HepG2 (cell line): ENCODE measurements around the gene MORC4. TPM values are rescaled to one million over a fixed set of nuclear protein-coding genes. Genes with fewer than 3 reads are reported as not detected.

Experiments used
- ATAC-seq: fragments of 200-7000 bp; cut with Tn5 transposase; 3 replicates; pipeline ENCODE4 v1.9.1; 2020; ENCODE audit warnings: mild to moderate bottlenecking, moderate library complexity
- BruUV-seq: library from RNA; stranded (reverse); fragments of 400-500 nt; replicated peaks from 2 replicates; lab custom pipeline; 2021; lab: Mats Ljungman, UMichigan
- CTCF ChIA-PET: fragments of 300-600 bp; formaldehyde crosslinking; extraction: SDS; loops from one replicate; lab custom pipeline; 2021; ENCODE audit warnings: low total read pairs, inconsistent platforms, low intra/inter-chr PET ratio; lab: Yijun Ruan, JAX
- POLR2A ChIA-PET: fragments of 350-600 bp; sonication (Branson Sonifier 250); formaldehyde crosslinking; loops from one replicate; lab custom pipeline; 2020; ENCODE audit warnings: antibody characterized with exemption, inconsistent platforms; lab: Yijun Ruan, JAX
- DNase-seq: peaks from one replicate; pipeline ENCODE4 v3.0.0-alpha.2; 2015; ENCODE audit warnings: low spot score
- FAIRE-seq: peaks from 3 replicates; lab custom pipeline; 2011; peaks lifted over from hg19 to GRCh38; lab: Jason Lieb, UNC
- H2AFZ ChIP-seq: one replicate; pipeline ENCODE4 v1.6.1; 2011; ENCODE audit warnings: low read length, inconsistent platforms
- H3K27ac ChIP-seq: fragments of 300-600 bp; 3 replicates; pipeline ENCODE4 v1.8.0; 2011; ENCODE audit warnings: mixed run types, mild to moderate bottlenecking, mixed read lengths, low read length, inconsistent platforms; ENCODE audit not compliant: insufficient read depth; ENCODE audit errors: extremely low read length
- H3K27me3 ChIP-seq, 2 experiments: fragments of 200-600 bp in 1 of 2; 2 replicates in 1 of 2; 3 replicates in 1 of 2; pipeline versions ENCODE4 v1.6.0 to v1.8.0; 2011; ENCODE audit warnings: low read length in 2 of 2, mild to moderate bottlenecking in 2 of 2, moderate library complexity in 2 of 2, inconsistent platforms in 1 of 2; ENCODE audit not compliant: insufficient read depth in 2 of 2, control insufficient read depth in 1 of 2
- H3K36me3 ChIP-seq, 2 experiments: fragments of 200-600 bp in 1 of 2; replicated peaks in 1 of 2; 2 replicates in 1 of 2; 3 replicates in 1 of 2; pipeline versions ENCODE4 v1.5.1 to v1.8.0; 2011; ENCODE audit warnings: low read length in 2 of 2, inconsistent platforms in 1 of 2; ENCODE audit not compliant: insufficient read depth in 2 of 2, control insufficient read depth in 1 of 2
- H3K4me1 ChIP-seq: 2 replicates; pipeline ENCODE4 v1.5.1; 2012; ENCODE audit warnings: low read length, inconsistent platforms; ENCODE audit not compliant: insufficient read depth
- H3K4me2 ChIP-seq: 2 replicates; pipeline ENCODE4 v1.6.0; 2011; ENCODE audit warnings: low read depth, low read length, inconsistent platforms
- H3K4me3 ChIP-seq, 3 experiments: fragments of 200-600 bp in 1 of 3; sonication (generic), shearing (Covaris generic) in 1 of 3; replicated peaks in 1 of 3; 2 replicates each; pipeline ENCODE4 v1.5.1; 2011 to 2016; ENCODE audit warnings: low read length in 3 of 3, inconsistent platforms in 2 of 3, low read depth in 2 of 3, mild to moderate bottlenecking in 2 of 3, control low read depth in 1 of 3, mixed read lengths in 1 of 3; ENCODE audit not compliant: insufficient read depth in 1 of 3
- H3K79me2 ChIP-seq: one replicate; pipeline ENCODE4 v1.6.1; 2011; ENCODE audit warnings: low read length, inconsistent platforms; ENCODE audit not compliant: insufficient read depth
- H3K9ac ChIP-seq: 2 replicates; pipeline ENCODE4 v1.6.0; 2011; ENCODE audit warnings: mild to moderate bottlenecking, low read depth, low read length, inconsistent platforms; ENCODE audit not compliant: insufficient read depth
- H3K9me3 ChIP-seq: 2 replicates; pipeline ENCODE4 v1.5.1; 2012; ENCODE audit warnings: mild to moderate bottlenecking, low read length
- H4K20me1 ChIP-seq: 2 replicates; pipeline ENCODE4 v1.6.0; 2011; ENCODE audit warnings: inconsistent platforms, mild to moderate bottlenecking, low read length, moderate library complexity; ENCODE audit not compliant: insufficient read depth
- HMGXB3 ChIP-seq: sonication (generic); formaldehyde crosslinking; IDR thresholded peaks from 2 replicates; pipeline ENCODE4 v1.4.0; 2020; ENCODE audit warnings: missing genetic modification reagents, borderline replicate concordance
- MAX ChIP-seq: IDR thresholded peaks from 2 replicates; pipeline ENCODE4 v1.6.1; 2012; ENCODE audit warnings: inconsistent platforms
- MEIS1 ChIP-seq: sonication (generic); formaldehyde crosslinking; IDR thresholded peaks from 2 replicates; pipeline ENCODE4 v1.9.0; 2021; ENCODE audit warnings: mild to moderate bottlenecking, missing genetic modification reagents, moderate library complexity, borderline replicate concordance
- MXD4 ChIP-seq: IDR thresholded peaks from 2 replicates; pipeline ENCODE4 v1.6.1; 2016; ENCODE audit warnings: mild to moderate bottlenecking, missing biosample characterization, missing genetic modification reagents
- NBN ChIP-seq: fragments of 450-650 bp; conservative IDR thresholded peaks from 2 replicates; pipeline ENCODE4 v1.6.1; 2017
- NONO ChIP-seq, 2 experiments: fragments of 450-650 bp in 1 of 2; sonication (generic) in 1 of 2; formaldehyde crosslinking in 1 of 2; IDR thresholded peaks in 1 of 2; conservative IDR thresholded peaks in 1 of 2; 2 replicates each; pipeline versions ENCODE4 v1.6.1 to v1.8.0; 2017 to 2022; ENCODE audit warnings: mild to moderate bottlenecking in 1 of 2, missing genetic modification reagents in 1 of 2, moderate library complexity in 1 of 2
- REXO4 ChIP-seq: sonication (generic); formaldehyde crosslinking; IDR thresholded peaks from 2 replicates; pipeline ENCODE4 v1.8.0; 2022; ENCODE audit warnings: missing genetic modification reagents, mild to moderate bottlenecking, borderline replicate concordance
- SAP130 ChIP-seq: IDR thresholded peaks from 2 replicates; pipeline ENCODE4 v1.6.1; 2016; ENCODE audit warnings: low read depth
- SNRNP70 ChIP-seq: fragments of 200-400 bp; formaldehyde crosslinking; IDR thresholded peaks from 2 replicates; pipeline ENCODE4 v1.6.1; 2017; ENCODE audit warnings: mild to moderate bottlenecking, low read depth, low read length, moderate library complexity
- TCF7L2 ChIP-seq: IDR thresholded peaks from 2 replicates; pipeline ENCODE4 v1.6.1; 2011; ENCODE audit warnings: mild to moderate bottlenecking, low read depth, low read length, moderate library complexity
- ZKSCAN1 ChIP-seq: fragments of 150-350 bp; IDR thresholded peaks from 2 replicates; pipeline ENCODE4 v1.6.1; 2014; ENCODE audit warnings: low read length
- ZNF224 ChIP-seq: sonication (generic); formaldehyde crosslinking; IDR thresholded peaks from 2 replicates; pipeline ENCODE4 v1.5.0; 2020; ENCODE audit warnings: mild to moderate bottlenecking, missing genetic modification reagents
- ZNF235 ChIP-seq: sonication (generic); formaldehyde crosslinking; IDR thresholded peaks from 2 replicates; pipeline ENCODE4 v1.8.1; 2023; ENCODE audit warnings: mild to moderate bottlenecking, missing genetic modification reagents, borderline replicate concordance
- ZNF646 ChIP-seq: sonication (generic); formaldehyde crosslinking; IDR thresholded peaks from 2 replicates; pipeline ENCODE4 v1.9.0; 2021; ENCODE audit warnings: mild to moderate bottlenecking, missing genetic modification reagents
- ZNF670 ChIP-seq: sonication (generic); formaldehyde crosslinking; IDR thresholded peaks from 2 replicates; pipeline ENCODE4 v1.8.0; 2022; ENCODE audit warnings: mild to moderate bottlenecking, missing genetic modification reagents, borderline replicate concordance
- WGBS: methylation state at CpG from one replicate; pipeline ENCODE4 v1.1.6; 2017; ENCODE audit warnings: low lambda C conversion rate; 5-methylcytosine and 5-hydroxymethylcytosine counted together
- in situ Hi-C: cut with HindIII; loops from 2 replicates; pipeline ENCODE4 v1.10.0; 2017; ENCODE audit warnings: low pct_unique_long_range_greater_than_20kb; ENCODE audit not compliant: extremely low pct_ligation_motif_present
- intact Hi-C: fragments of 100-400 bp; cut with micrococcal nuclease; formaldehyde crosslinking; loops from one replicate; pipeline ENCODE4 v1.10.0; 2022; ENCODE audit not compliant: unreplicated experiment
- polyA plus RNA-seq, 8 experiments: library from polyadenylated mRNA; depleted of rRNA in 3 of 8; stranded (reverse) in 7 of 8; unstranded in 1 of 8; fragments of >200 nt; fragmentation: Illumina TruSeq in 4 of 8; extraction: Trizol in 4 of 8; gene quantifications; 2 replicates each; pipeline versions ENCODE4 v1.2.1 to v1.2.3, GENCODE V29; 2011 to 2016; ENCODE audit warnings: low read depth in 4 of 8, missing spikeins in 1 of 8, mixed read lengths in 1 of 8; ENCODE audit not compliant: insufficient read depth in 1 of 8
- total RNA-seq, 5 experiments: library from RNA; depleted of rRNA; stranded (reverse); fragments of >200 nt; fragmentation: Illumina TruSeq; extraction: Trizol; gene quantifications; 2 replicates each; pipeline ENCODE4 v1.2.3, GENCODE V29; 2016; ENCODE audit warnings: low read depth in 1 of 5

MORC4 gene
- total and polyA plus RNA-seq, 2 of the 13 experiments (the other 11 are each of a cell fraction or from before 2014, with no cell fraction given) = 7.3 to 17.6 TPM

GRCh38 chrX:106952538-106952937 lies 47.5 kb downstream of the MORC4 start:
- FAIRE-seq = no peak
- H3K27me3 ChIP-seq = no peaks in the 10 kb centered on the region
- H2AFZ ChIP-seq = no peak overlapping the region
- in situ Hi-C loops (no loop called here), intact Hi-C loops (no loop called here)
- ChIA-PET POLR2A (no interaction called here), CTCF (interaction anchor here (1.0 kb wide), 1 partner anchor 54 kb away, joined by 3 read pairs; no protein-coding TSS in a partner anchor)
- no peak for DNase-seq
- no peak overlapping the region for H3K4me3 ChIP-seq
- no peaks in the 10 kb centered on the region for H3K79me2 ChIP-seq
- no peak for ATAC-seq
- H3K36me3 ChIP-seq = no peaks in the 10 kb centered on the region; a peak in 2 of 5 replicates
- no peaks in the 10 kb centered on the region for H3K9me3 ChIP-seq
- H3K9ac ChIP-seq = no peak overlapping the region
- no peak overlapping the region for H3K4me2 ChIP-seq
- H4K20me1 ChIP-seq = no peaks in the 10 kb centered on the region
- H3K4me1 ChIP-seq = peaks cover 66% of the 10 kb centered on the region
- 96% methylated on average over 1 of the region's 2 CpGs for WGBS
- BruUV-seq = no TSS peak
- H3K27ac ChIP-seq = no peak overlapping the region
- TF ChIP-seq REXO4 (CRISPR knock-in tag) = no peak
- no peak for TF ChIP-seq MAX
- TF ChIP-seq ZNF224 (CRISPR knock-in tag) = no peak
- TF ChIP-seq MEIS1 = no peak
- no peak for TF ChIP-seq NBN
- TF ChIP-seq ZNF646 (CRISPR knock-in tag) = no peak
- TF ChIP-seq ZNF235 (CRISPR knock-in tag) = no peak
- TF ChIP-seq ZKSCAN1 = no peak
- no peak for TF ChIP-seq TCF7L2
- no peak for TF ChIP-seq MXD4 (CRISPR knock-in tag)
- TF ChIP-seq ZNF670 (CRISPR knock-in tag) = no peak
- TF ChIP-seq NONO (IDR thresholded peaks at IDR 0.05) = no peak
- TF ChIP-seq NONO (CRISPR knock-in tag; conservative IDR thresholded peaks at IDR 0.05) = no peak
- TF ChIP-seq SNRNP70 = no peak
- no peak for TF ChIP-seq HMGXB3
- TF ChIP-seq SAP130 (CRISPR knock-in tag) = no peak
